Eye (tissue), 1 donor: ENCODE measurements around the gene C1QA.
"Not testable (repeated sequence)": the region's sequence is repeated elsewhere in the genome, so short reads cannot be mapped to it uniquely, and the experiment has no call there.

ENCODE experiments used
- DNase-seq: peaks from one replicate; pipeline ENCODE4 v3.0.0-alpha.2; 2015

The C1QA gene

DNA sequence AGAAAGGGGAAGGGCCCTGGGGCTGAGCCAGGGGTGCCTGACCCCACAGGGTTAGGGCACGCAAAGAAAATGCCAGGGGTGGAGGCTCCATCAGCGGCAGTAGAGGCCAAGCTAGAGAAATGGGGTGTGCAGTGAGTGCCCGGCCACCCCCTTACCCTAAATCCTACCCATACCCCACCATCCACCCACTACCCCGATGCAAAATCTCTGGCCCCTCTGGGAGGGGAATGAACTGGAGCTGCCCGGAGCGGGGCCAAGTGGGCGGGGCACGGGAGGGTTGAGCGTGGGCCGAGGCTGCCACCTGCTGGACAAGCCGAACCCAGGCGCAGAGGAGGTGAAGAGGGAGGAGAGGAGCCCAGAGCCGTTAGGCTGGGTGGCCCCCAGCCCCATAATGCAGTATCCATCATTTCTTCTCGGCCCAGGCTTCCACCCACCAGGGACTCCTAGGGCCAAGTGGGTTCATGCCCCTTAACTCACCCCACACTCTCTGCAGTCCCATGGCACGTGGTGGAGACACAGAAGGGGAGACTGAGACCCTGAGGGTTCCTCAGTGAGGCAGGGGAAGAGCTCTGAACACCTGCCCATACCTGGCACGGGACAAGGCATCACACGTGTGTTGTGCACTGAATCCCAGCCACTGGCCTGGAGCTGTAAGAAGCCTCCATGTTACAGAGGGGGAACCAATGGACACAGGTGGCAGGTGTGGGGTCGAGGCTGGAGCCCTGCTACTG is 5.6 kb downstream of the C1QA start:
- DNase-seq: peak; percentile 87

DNA sequence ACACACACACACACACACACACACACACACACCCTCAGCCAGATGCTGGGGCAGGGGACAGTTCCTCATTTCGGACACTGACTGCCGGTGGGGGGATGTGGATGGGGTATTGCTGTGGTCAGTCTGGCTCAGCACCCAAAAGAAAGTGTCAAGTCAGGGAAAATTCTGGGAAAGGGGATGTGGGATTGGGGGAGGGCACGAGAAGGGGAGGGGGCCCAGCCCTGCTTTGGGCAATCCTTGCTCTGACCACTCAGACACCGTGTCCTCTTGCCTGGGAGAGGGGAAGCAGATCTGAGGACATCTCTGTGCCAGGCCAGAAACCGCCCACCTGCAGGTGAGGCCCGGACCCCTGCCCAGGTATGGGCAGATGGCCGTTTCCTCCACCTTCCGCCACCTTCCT is 7.0 kb downstream of the C1QA start, which contains the start of gene C1QC:
Gene C1QC, plus strand, starts transcription at position 253 of the 400 bp plus-strand sequence. CDS start 391 bp downstream, outside the sequence.
- no peak for DNase-seq

DNA sequence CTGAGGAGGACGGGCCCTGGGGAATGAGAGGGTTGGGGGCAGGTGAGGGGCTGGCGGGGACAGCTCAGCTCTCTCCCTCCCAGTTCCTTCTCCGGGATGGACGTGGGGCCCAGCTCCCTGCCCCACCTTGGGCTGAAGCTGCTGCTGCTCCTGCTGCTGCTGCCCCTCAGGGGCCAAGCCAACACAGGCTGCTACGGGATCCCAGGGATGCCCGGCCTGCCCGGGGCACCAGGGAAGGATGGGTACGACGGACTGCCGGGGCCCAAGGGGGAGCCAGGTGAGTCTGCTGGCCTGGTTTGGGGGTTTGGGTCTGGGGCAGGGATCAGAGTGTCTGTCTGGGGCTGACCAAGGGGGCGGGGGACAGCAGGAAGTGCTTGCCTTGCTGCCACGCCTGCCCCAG is 7.5 kb downstream of the C1QA start:
- no peak for DNase-seq

DNA sequence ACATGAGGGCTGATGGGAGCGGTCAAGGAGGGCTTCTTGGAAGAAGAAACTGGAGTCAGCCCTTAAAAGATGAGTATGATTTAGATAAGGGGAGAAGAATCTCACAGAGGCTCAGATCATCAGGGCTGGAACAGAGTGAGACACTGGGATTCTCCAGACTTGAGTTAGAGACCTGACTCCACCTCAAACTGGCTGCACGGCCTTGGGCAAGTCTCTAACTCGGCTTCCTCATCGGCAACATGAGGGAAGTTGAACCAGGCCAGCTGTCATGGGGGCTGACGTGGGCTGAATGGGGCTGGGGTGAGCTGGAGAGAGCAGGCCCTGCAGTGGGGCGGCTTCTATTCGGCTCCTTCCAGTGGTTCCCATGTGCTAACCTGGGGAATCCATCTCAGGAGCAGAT is 9.5 kb downstream of the C1QA start:
- DNase-seq: no peak

DNA sequence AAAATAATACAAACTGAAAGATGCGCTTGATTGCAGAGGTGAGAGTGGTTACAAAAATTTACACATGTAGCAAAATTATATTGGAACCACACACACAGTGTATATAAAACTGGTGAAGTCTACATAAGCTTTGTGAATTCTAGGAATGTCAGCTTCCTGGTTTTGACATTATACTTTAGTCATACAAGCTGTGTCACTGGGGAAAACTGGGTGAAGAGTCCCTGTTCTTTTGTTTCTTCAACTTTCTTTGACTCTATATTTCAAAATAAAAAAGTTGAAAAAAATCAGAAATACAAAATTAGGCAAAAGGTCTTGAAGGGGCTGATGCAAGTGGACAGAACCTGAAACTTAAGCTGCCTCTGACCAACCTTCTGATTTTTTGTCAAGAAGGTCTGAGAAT is 10.0 kb downstream of the C1QA start:
- DNase-seq: no peak

DNA sequence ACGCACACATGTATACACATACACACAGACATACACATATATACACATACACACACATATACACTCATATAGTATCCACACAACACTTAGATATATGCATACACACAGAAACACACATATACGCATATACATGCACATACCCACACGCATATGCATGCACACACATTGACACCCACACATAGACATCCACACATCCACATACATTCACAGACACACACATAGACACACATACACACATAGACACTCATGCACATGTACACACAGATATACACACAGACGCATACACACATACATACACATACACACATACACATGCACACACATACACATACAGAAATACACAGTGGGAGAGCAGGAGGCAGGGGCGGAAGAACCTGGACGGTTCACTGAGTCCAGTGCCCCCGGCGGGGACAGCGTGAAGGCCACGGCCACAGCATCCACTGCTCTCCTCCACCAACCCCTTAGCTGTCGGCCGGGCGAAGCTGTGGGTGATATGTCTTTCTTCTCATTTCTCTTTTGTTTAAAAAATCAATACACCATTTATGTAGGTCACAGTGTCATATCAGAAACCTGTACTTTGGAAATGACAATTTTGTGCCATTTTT is 13.8 kb downstream of the C1QA start:
- DNase-seq: no peak

DNA sequence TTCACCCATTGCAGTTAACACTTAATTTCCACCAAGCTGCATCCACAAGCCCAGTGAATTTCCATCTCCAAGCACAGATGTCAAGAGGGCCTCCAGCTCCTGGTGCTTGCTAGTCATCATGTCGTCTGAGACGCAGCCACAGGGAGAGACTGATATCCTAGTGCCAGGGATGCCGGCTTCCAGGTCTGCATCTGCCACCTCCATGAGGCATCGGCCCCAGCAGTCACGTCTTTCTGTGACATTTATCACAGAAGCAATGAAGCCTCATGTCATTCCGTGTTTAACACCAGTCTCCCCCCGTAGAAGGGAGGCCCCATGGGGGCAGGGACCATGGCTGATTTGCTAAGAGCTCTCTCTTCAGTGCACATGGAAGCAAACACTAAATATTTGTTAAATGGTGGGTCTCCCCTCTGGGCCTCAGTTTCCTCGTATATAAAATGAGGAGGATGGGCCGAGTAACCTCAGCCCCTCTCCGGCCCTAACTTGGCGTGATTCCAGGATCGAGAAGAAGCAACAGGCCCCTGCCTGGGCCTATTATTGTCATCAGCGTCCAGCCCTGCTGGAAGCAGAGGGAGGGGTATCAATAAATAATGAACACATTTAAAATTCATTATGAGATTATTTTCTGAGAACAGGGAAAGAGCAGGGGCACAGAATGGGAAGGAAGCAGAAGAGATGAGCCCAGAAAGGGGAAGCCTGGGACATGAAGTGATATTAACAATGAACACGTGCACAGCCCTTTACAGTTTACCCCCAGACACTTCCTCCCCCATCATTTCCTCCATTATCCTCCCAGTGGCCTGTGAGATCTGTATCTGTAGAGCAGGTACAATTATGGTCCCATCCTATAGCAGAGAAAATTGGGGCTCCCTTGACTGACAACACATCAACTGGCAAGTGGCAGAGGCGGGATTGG is 15.8 kb downstream of the C1QA start:
- DNase-seq: peak; percentile 73

DNA sequence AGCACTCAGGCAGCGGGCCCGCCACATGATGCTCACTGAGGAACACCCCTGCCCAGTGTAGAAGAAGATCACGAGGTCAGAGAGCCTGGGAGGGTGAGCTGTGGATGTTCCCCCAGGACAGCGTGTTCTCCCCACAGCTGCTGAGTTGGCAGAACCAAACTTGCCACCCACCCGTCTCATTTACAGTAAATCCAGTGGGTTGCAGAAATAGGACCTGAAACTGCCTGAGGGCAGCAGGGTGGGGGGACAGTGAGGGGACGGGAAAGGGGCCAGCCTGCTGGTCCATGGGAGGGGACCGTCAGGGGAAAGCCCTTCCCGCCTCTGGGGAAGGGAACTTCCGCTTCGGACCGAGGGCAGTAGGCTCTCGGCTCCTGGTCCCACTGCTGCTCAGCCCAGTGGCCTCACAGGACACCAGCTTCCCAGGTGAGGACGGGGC is 16.5 kb downstream of the C1QA start, which contains the start of gene C1QB:
Gene C1QB, plus strand, starts transcription at position 356 of the 436 bp plus-strand sequence. CDS start 6,227 bp downstream, outside the sequence.
- DNase-seq: no peak

DNA sequence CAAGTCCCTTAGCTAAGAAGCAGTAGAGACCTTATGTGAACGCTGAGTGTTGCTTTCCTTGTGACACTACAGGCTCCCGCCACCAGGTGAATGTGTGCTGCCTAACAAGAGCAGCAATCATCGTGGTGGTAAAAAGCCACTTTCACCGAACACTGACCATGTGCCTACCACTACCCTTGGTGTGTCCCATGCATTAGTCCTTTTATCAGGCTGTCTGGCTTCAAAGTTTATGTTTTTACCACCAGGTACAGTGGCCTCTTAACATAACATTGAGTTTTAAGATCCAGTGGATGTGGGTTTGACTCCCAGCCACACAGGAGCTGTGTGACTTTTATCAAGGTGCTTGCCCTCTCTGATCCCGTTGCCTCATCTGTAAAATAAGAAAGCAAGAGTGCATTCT is 18.3 kb downstream of the C1QA start:
- no peak for DNase-seq

DNA sequence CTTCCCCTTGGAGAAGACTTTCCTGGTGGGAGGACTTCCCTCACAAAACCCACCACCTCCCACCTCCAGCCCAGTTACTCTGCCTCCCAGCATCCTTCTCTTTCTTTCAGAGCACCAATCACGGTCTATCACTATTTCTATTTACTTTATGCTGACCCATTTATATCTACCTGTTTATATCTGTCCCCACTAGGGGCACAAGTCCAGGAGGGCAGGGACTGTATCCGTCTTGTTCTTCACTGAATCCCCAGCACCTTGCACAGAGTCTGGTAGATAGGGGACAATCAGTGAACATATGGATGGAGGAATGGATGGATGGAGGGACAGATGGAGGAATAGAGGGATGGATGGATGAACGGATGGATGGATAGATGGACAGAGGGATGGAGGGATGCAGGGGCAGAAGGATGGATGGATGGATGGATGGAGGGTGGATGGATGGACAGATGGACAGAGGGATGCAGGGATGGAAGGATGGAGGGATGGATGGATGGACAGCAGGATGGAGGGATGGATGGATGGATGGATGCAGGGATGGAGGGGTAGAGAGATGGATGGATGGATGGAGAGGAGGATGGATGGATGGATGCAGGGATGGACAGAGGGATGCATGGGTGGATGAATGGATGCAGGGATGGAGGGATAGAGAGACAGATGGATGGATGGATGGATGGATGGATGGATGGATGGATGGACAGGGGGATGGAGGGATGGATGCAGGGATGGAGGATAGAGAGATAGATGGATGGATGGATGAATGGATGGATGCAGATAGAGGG is 22.1 kb downstream of the C1QA start:
- no peak for DNase-seq

DNA sequence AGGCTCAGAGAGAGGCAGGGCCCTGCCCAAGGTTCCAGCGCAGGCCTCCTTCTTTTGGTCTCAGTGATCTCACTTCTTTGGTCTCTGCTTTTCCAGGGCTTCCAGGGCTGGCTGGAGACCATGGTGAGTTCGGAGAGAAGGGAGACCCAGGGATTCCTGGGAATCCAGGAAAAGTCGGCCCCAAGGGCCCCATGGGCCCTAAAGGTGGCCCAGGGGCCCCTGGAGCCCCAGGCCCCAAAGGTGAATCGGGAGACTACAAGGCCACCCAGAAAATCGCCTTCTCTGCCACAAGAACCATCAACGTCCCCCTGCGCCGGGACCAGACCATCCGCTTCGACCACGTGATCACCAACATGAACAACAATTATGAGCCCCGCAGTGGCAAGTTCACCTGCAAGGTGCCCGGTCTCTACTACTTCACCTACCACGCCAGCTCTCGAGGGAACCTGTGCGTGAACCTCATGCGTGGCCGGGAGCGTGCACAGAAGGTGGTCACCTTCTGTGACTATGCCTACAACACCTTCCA is 24.4 kb downstream of the C1QA start:
- DNase-seq: no peak

DNA sequence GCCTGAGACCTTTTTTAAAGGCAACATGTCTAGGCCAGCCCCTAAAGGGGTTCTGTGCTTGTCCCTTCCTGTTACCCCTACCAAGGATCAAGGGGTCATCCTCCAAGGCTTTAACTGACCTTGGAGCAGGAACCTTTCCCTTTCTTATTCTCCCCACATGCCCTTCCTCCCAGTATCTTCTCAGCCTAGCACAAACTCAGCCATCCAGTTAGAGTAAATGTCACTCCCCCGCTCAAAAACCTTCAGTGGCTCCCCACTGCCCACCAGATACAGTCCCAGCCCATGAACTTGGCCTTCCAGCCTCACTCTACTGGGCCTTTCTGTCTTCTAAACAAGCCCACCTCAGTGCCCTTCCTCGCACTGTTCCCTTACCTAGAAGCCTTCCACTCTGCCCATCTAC is 25.5 kb downstream of the C1QA start:
- no peak for DNase-seq

DNA sequence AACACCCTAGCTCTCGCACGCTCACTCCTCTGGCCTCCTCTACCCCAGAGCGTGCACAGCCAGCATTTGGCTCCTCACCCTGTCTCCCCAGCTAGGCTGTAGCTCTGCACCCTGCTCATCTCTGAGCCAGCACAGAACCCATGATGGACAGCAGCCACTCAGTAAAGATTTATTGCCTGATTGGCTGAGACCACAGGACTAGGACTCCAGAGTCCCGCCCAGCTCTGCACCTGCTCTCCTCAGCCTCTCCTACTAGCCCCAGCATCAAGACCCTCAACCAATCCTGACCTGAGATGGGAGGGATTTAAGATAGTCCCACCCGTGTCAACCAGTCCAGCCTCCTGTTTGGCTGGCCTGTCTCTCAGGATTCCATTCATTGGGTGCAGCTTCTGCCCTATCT is 25.9 kb downstream of the C1QA start:
- peak; percentile 86 for DNase-seq

DNA sequence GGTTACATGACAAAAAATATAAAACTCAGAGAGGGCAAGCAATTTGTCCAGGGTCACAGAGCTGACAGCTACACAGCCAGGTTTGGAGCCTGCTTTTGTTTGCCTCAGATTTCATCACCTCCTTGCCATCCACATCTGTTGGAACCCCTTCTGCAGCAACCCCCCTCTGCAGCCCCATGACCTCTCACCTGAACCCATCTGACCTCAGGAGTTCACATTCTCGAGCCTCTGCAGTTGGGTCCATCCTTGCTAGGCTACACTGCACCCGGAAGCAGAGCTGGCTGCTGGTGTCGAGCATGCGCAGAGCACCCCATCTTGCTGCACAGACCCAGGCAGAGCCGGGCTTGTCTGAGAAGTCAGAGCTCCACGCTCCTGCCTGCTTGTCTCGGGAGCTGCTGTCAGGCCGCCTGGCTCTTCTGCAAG is 26.6 kb downstream of the C1QA start:
- no peak for DNase-seq

DNA sequence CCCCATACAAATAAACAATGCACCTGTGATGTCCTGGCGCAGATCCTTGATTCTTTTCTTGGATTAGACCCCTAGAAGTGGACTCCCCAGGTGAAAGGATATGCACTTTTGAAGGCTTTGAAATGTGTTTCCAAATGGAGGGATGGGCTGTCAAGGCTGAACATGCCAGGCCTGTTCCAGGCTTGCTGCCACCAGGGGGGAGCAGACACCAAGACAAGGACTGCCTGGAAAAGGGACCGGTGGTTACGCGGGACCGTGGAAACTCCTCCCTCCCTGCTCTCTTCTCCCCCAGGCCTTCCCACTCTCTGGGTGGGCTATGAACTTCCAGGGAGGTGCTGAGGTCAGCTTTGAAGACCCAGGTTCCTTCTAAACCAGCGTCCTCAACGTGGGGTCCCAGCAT is 29.3 kb downstream of the C1QA start:
- DNase-seq: peak; percentile 83

DNA sequence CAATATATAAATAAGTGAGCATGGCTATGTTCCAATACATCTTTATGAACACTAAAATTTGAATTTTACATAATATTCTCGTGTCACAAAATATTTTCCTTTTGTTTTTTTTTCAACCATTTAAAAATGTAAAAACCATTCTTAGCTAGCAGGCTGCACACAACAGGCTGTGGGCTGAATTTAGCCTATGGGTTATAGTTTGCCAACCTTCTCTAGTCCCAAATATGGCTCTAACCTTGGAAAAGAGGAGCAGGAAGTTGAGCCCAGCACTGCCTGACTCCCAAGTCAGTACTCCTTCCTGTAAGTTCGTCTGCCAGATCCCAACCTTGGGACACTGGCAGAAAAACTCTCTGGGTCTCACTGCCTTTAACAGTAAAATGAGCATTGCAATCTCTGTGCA is 30.0 kb downstream of the C1QA start:
- no peak for DNase-seq

DNA sequence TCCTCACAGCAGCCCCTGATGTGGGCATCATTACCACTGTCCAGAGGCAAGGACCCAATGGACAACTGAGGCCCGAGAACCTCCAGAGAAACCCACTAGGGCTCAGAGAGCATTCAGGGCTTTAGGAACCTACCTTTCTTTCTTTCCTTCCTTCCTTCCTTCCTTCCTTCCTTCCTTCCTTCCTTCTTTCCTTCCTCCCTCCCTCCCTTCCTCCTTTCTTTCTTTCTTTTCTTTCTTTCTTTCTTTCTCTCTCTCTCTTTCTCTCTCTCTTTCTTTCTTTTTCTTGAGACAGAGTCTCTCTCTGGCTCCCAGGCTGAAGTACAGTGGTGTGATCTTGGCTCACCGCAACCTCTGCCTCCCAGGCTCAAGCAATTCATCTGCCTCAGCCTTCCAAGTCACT is 32.4 kb downstream of the C1QA start:
- not testable (repeated sequence) for DNase-seq

DNA sequence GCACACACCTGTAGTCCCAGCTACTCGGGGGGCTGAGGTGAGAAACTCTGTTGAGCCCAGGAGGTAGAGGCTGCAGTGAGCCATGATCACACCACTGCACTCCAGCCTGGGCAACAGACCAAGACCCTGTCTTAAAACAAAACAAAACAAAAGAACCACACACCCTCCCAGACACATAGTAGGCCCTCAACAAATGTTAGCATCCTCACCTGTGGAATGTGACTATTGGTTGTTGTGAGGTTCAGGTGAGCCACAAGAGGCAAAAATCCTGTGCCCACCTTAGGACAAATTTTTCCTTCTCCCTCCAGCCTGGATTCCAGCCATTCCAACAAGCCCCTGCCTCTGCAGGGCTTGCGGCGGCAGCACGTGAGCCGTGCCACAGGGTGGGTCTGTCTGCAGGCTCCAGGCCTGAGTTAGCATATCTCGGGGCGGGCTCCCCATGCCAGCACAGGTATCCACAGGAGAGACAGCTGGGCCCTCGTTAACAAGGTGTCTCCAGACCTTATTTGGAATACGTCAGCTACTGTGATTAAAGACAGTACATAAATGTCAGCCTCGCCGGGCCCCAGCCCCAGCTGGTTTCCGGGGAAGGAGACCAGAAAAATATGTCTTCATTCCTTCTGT is 34.0 kb downstream of the C1QA start:
- no peak for DNase-seq

DNA sequence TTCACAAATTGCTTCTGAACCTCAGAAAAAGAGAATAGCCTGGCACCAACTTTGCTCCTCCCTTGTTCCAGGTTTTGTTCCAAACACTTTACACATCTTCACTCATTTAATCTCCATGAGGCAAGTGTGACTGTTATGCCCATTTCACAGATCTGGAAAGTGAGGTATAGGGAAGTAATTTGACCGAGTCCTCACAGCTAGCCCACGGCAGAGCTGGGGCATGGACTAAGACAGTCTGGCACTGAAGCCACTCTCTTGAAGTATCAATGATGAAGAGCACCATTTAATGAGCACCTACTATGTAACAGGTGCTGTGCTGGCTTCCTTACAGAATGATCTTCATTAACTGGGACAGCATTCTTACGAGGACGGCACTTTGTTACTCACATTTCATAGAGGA is 35.6 kb downstream of the C1QA start:
- no peak for DNase-seq

DNA sequence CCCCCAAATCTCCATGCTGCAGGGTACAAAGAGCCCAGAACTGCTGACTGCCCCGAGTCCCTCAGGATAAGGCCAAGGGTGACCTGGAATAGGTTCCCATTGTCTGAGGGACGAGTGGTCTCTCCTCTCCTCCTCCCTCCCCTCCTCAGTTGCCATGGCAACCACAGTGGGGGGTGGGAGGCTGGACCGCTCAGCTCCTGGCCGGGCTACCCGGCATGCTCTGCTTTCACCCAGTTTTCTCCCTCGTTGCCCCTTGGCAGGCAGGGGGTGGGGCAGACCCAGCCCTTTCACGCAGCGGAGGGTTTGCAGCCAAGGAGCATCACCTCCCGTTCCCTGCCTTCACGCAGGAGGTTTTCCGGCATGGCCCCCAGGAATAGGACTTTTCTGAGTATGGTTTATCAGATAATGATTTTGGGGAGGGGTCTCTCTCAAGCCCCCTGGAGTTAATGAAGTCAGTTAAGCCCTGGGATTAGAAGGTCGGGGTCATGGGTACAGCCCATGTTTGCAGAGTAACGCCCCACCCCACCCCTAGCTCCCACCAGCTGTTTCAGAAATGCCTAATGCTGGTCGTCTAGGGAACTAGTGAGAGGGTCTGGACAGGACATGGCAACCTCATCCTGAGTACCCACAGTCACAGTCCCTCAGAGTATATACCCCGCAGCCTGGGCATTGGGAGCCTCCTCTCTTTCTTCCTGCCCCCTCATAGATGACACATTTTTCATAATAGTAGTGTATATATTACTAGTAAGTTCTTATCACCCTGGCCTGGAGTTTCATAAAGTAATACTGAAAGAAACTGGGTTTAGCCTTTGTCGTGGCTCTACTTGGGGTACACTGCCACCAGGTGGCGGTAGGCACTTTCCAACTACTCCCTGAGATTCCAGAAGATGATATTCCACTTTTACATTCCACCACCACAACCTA is 37.3 kb downstream of the C1QA start:
- peak; percentile 98 for DNase-seq

DNA sequence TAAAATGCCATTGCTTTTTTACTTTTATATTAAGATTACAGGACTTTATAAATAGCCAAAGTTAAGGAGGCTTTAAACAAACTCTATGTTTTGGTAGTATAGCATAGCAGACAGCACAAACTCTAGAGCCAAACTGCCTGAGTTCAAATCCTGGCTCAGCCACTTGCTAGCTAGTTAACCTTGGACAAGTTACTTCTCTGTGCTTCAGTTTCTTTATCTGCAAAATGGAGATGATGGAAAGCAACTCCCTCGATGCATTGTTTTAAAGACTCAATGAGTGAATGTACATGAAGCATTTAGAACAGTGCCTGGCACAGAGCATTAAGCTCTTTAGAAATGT is 38.0 kb downstream of the C1QA start:
- DNase-seq: no peak
